Activated naive CD8-positive, alpha-beta T cell treated with anti-CD3 and anti-CD28 coated beads, Interleukin-2, amount 10 ng/mL, durations not matched to agents 7 days and 5 days (primary cell): ENCODE results near the gene PBLD. TPM values are rescaled to one million over a fixed set of nuclear protein-coding genes. Genes with fewer than 3 reads are reported as not detected.
"Not testable (repeated sequence)": the region's sequence is repeated elsewhere in the genome, so short reads cannot be mapped to it uniquely, and the experiment has no call there.

ENCODE experiments used
- ATAC-seq: fragments of 150-1000 bp; cut with Tn5 transposase; one replicate; pipeline ENCODE4 v1.10.0; 2021; ENCODE audit warnings: low read depth, moderate library complexity
- POLR2A ChIA-PET: fragments of 350-600 bp; sonication (Branson Sonifier 250); formaldehyde crosslinking; loops from one replicate; lab custom pipeline; 2021; ENCODE audit warnings: antibody characterized with exemption; lab: Charles Lee
- DNase-seq: peaks from one replicate; pipeline ENCODE4 v3.0.0; 2021
- H3K27ac Mint-ChIP-seq: one replicate; pipeline ENCODE4 v1.8.0; 2022; ENCODE audit warnings: mild to moderate bottlenecking, mixed read lengths
- H3K27me3 Mint-ChIP-seq: one replicate; pipeline ENCODE4 v1.8.0; 2022; ENCODE audit warnings: mild to moderate bottlenecking, moderate library complexity, mixed read lengths
- H3K36me3 Mint-ChIP-seq: one replicate; pipeline ENCODE4 v1.8.0; 2021; ENCODE audit warnings: mild to moderate bottlenecking, mixed read lengths
- H3K4me1 Mint-ChIP-seq: one replicate; pipeline ENCODE4 v1.8.0; 2021; ENCODE audit warnings: mixed read lengths
- H3K4me3 Mint-ChIP-seq: one replicate; pipeline ENCODE4 v1.8.0; 2022; ENCODE audit warnings: mild to moderate bottlenecking, moderate library complexity, mixed read lengths
- H3K9me3 Mint-ChIP-seq: one replicate; pipeline ENCODE4 v1.8.0; 2021; ENCODE audit warnings: mixed read lengths
- total RNA-seq, 2 experiments: library from RNA; stranded (reverse); gene quantifications; one replicate each; pipeline ENCODE4 v1.2.3, GENCODE V29; 2021

The PBLD gene
- total RNA-seq, 2 experiments from 2014 or later: 1.6 to 1.9 TPM

DNA sequence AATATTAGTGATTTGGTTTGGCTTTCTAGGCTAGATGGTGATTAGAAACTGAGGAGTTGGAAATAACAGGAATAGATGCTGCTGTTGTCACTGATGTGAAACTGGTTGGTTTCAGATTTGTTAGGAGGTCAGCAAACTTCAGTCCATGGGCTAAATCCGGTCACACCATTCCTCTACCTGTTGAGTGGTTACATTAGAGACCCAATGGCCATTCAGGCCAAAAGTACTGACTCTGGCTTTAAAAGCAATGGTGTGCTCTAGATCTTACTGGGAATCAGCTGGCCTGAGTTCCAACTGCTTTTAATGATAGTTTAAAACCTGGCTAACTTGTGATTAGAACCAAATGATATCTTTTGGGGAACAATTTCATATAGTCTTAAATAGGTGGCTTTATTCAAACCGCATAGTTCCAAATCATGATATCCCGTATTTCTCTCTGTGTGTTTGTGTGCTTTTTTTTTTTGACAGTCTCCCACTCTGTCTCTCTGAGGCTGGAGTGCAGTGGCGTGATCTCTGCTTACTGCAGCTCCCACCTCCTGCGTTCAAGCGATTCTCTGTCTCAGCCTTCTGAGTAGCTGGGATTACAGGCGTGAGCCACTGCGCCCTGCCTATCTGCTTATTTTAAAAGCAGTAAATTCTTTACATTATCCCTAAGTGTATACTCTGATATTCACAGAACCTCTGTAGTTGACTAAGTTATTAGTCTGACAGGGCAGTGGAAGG, 7.8 kb upstream of the PBLD start:
- Mint-ChIP-seq H3K27me3 (no peaks in the 10 kb centered on the region), H3K4me3 (no peak overlapping the region), H3K36me3 (peaks cover 44% of the 10 kb centered on the region), H3K4me1 (peaks cover 25% of the 10 kb centered on the region), H3K27ac (no peak overlapping the region), H3K9me3 (no peaks in the 10 kb centered on the region)
- ATAC-seq (no peak), DNase-seq (no peak)
- POLR2A ChIA-PET: interaction anchor here (1.5 kb wide), 1 partner anchor 8 kb away, joined by 10 read pairs; no protein-coding TSS in a partner anchor

GRCh38 chr10:68336754-68337351, 4.1 kb upstream of the PBLD start:
- H3K4me3 Mint-ChIP-seq: peak overlapping the region; percentile 64
- H3K4me1 Mint-ChIP-seq: peaks cover 39% of the 10 kb centered on the region
- peaks cover 47% of the 10 kb centered on the region for H3K36me3 Mint-ChIP-seq
- H3K27ac Mint-ChIP-seq: peak overlapping the region; percentile 49
- H3K27me3 Mint-ChIP-seq: no peaks in the 10 kb centered on the region
- DNase-seq: no peak
- H3K9me3 Mint-ChIP-seq: no peaks in the 10 kb centered on the region
- POLR2A ChIA-PET: no interaction called here
- no peak for ATAC-seq

DNA sequence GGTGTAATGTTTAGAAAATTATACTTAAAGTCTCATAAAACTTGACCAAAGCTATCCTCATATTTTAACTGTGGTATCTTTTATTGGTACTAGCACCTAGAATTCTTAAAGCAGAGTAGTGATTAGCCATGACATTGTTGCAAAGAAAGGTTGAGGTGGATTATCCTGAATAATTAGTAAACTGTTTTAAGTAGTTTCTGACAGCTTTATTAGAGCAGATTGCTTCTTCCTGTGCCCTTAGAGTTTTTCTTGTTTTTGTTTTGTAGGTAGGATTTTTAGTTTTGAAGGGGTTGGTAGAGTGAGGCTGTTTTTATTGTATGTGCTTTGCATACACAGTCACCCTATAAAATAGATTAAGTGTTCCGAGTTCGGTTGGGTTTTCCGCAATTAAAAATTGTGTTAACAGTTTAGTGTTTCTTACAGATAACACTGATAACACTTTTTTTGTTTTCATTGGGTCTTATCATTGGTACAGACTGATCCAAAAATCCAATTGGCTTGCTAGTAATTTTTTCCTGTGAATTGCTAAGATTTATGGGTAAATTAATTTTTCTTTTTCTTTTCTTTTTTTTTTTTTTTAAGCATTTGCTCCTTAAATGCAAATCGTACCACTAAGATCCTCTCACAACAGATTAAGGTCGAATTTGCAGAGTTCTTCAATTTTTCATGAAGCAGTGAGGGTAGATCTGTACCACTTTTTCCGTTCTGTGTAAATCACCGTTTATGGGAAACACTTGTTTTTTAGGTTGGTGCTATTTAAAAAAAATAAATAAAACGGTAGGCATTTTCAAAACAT, 2.1 kb upstream of the PBLD start:
- POLR2A ChIA-PET: interaction anchor here (0.5 to 1.1 kb wide), 3 partner anchors 173 to 565 kb away, joined by 3 to 7 read pairs (median 3); no protein-coding TSS in a partner anchor
- Mint-ChIP-seq H3K27me3 (no peaks in the 10 kb centered on the region), H3K9me3 (no peaks in the 10 kb centered on the region), H3K4me3 (peak overlapping the region; percentile 99), H3K4me1 (peaks cover 48% of the 10 kb centered on the region), H3K36me3 (peaks cover 36% of the 10 kb centered on the region), H3K27ac (peak overlapping the region; percentile 74)
- DNase-seq (no peak), ATAC-seq (no peak)

DNA sequence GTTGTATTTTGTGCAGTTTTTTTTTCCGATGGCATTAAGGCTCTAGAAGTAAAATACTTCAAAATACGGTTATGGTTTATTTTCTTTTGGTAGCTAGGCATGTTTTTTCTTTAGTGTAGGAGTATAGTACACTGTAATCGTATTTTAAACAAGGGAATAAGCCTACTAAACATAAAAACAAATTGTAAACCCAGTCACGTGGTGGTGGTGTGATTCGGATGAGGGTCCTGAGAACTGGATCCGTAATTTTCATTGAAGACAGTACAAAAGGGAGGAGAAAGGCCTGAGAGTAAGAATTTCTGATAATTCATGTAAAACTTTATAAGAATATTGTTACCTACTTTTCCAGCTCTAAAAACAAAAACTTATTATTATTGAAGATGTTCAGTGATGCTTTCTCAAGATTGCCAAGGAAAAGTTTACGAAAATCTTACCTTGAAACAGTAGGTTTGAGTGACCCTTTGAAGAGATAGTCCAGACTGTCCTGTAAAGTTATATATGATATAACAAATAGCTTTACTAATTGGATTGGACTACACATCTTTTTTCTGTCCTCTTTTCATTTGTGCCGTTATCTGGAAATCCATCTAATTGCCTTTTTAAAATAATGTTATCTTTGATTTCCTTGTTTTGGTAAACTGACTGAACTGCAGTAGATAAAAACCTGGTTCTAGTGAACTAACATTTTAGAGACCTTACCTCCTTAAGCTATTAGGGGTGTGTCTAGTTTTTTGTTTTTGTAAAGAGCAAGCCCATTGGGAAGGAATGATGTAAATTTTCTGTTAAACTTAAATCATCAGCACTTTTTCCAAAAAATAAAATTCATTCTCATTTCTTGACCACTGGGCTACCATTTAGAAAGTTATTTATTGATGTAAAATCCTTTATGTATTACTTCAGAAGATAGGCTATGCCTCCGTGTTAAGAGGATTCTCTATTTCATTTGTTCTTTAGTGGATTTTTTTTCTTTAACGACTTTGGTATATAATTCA, 1.0 kb upstream of the PBLD start:
- H3K27me3 Mint-ChIP-seq: no peaks in the 10 kb centered on the region
- H3K9me3 Mint-ChIP-seq: no peaks in the 10 kb centered on the region
- peaks cover 34% of the 10 kb centered on the region for H3K36me3 Mint-ChIP-seq
- DNase-seq (no peak), ATAC-seq (no peak)
- POLR2A ChIA-PET: interaction anchor here (0.5 to 4.6 kb wide), 8 partner anchors 13 to 569 kb away, joined by 3 to 60 read pairs (median 6); partner anchors contain the start of gene RUFY2
- peaks cover 48% of the 10 kb centered on the region for H3K4me1 Mint-ChIP-seq
- peak overlapping the region; percentile 100 for H3K27ac Mint-ChIP-seq
- peak overlapping the region; percentile 99 for H3K4me3 Mint-ChIP-seq

- no peak for DNase-seq
- Mint-ChIP-seq H3K9me3 (no peaks in the 10 kb centered on the region), H3K27ac (peak overlapping the region; percentile 100), H3K27me3 (no peaks in the 10 kb centered on the region), H3K4me1 (peaks cover 49% of the 10 kb centered on the region), H3K36me3 (peaks cover 32% of the 10 kb centered on the region), H3K4me3 (peak overlapping the region; percentile 99)
- POLR2A ChIA-PET: interaction anchor here (0.6 to 4.6 kb wide), 11 partner anchors 14 to 568 kb away, joined by 3 to 60 read pairs (median 5); partner anchors contain the start of gene RUFY2
- ATAC-seq: no peak
Measured at GRCh38 chr10:68333058-68333395, 299 bp upstream of the PBLD start.

GRCh38 chr10:68331455-68332258, 1.1 kb downstream of the PBLD start, which contains the start of gene HNRNPH3:
Gene HNRNPH3 (plus strand): TSS chr10:68332064. CDS start chr10:68337222, 5,158 bp downstream.
- ATAC-seq: peak; percentile 90
- Mint-ChIP-seq H3K36me3 (peaks cover 28% of the 10 kb centered on the region), H3K27me3 (no peaks in the 10 kb centered on the region), H3K9me3 (no peaks in the 10 kb centered on the region), H3K4me1 (peaks cover 38% of the 10 kb centered on the region), H3K27ac (peak within 1 kb of the TSS; percentile 100), H3K4me3 (peak within 1 kb of the TSS; percentile 99)
- POLR2A ChIA-PET: interaction anchor here (0.6 to 4.6 kb wide), 27 partner anchors 8 to 666 kb away, joined by 3 to 60 read pairs (median 4); partner anchors contain the start of genes CCAR1, DNAJC12, HERC4 and RUFY2
- DNase-seq: peak; percentile 99

DNA sequence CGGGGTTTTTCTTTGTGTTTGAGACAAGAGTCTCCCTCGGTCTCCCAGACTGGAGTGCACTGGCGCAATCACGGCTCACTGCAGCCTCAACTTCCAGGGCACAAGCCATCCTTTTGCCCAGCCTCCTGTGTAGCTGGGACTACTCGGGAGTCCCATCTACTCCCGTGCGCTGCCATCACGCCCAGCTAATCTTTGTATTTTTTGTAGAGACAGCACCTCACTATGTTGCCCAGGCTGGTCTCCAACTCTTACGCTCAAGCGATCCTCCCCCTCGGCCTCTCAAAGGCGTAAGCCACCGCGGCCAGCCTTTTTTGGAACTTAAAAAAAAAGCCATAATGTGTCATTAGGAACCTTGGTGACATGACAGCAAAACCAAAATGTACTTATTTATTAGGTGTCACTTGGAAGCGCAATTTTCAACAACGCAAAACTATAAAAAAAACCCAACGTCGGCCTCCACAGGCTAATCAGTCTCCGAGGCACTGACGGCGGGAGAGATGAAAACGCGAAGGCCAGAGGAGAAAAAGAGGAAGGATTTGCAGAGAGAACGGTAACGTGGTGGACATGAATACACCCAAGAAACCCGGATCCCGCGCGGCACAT, 1.8 kb downstream of the PBLD start:
- Mint-ChIP-seq H3K36me3 (peaks cover 23% of the 10 kb centered on the region), H3K27ac (peak overlapping the region; percentile 100), H3K4me1 (peaks cover 33% of the 10 kb centered on the region), H3K4me3 (peak overlapping the region; percentile 99), H3K9me3 (no peaks in the 10 kb centered on the region), H3K27me3 (no peaks in the 10 kb centered on the region)
- POLR2A ChIA-PET: interaction anchor here (0.8 to 4.6 kb wide), 14 partner anchors 8 to 570 kb away, joined by 3 to 60 read pairs (median 5); partner anchors contain the start of genes CCAR1, DNAJC12 and RUFY2
- ATAC-seq (no peak), DNase-seq (no peak)

DNA sequence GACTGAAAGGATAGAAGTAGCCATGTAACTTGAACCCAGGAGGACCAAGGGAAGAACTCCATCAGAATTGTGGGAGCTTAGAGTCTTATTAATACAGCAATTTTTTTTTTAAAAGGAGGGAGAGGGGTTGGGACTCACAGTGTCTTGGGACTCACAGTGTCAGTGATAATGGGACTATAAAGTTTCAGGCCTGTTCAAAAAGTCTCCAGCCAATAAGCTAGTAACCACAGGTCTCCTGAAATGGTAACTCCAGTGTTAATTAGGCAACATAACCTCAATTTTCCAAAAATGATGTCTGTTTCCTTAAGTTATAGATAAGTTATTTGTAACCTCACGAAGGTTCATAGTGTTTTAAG, 3.2 kb downstream of the PBLD start:
- ATAC-seq (no peak), DNase-seq (no peak)
- POLR2A ChIA-PET: interaction anchor here (1.4 to 4.6 kb wide), 2 partner anchors 16 to 480 kb away, joined by 3 to 60 read pairs; no protein-coding TSS in a partner anchor
- Mint-ChIP-seq H3K27me3 (no peaks in the 10 kb centered on the region), H3K27ac (no peak overlapping the region), H3K4me3 (no peak overlapping the region), H3K9me3 (no peaks in the 10 kb centered on the region), H3K36me3 (peaks cover 19% of the 10 kb centered on the region), H3K4me1 (peaks cover 21% of the 10 kb centered on the region)

- Mint-ChIP-seq H3K4me1 (peaks cover 14% of the 10 kb centered on the region), H3K9me3 (no peaks in the 10 kb centered on the region), H3K4me3 (peak overlapping the region; percentile 67), H3K27me3 (no peaks in the 10 kb centered on the region), H3K36me3 (peaks cover 9% of the 10 kb centered on the region), H3K27ac (no peak overlapping the region)
- DNase-seq (no peak), ATAC-seq (no peak)
- POLR2A ChIA-PET: interaction anchor here (0.7 kb wide), 1 partner anchor 43 kb away, joined by 4 read pairs; no protein-coding TSS in a partner anchor
Measured at GRCh38 chr10:68327889-68328786, 4.6 kb downstream of the PBLD start.

- not testable (repeated sequence) for H3K4me3 Mint-ChIP-seq, DNase-seq, H3K27me3 Mint-ChIP-seq, ATAC-seq, H3K27ac Mint-ChIP-seq, H3K9me3 Mint-ChIP-seq, H3K36me3 Mint-ChIP-seq, H3K4me1 Mint-ChIP-seq
- POLR2A ChIA-PET: interaction anchor here (1.2 kb wide), 1 partner anchor 7 kb away, joined by 3 read pairs; the partner anchor contains the start of gene HNRNPH3
Measured at GRCh38 chr10:68324396-68324795, 8.3 kb downstream of the PBLD start.
